Endothelial cell of umbilical vein (primary cell): ENCODE results near the gene ACOX3. TPM values are rescaled to one million over a fixed set of nuclear protein-coding genes. Genes with fewer than 3 reads are reported as not detected.

Experiments used
- BruUV-seq: library from RNA; stranded (reverse); fragments of 400-500 nt; replicated peaks from 2 replicates; lab custom pipeline; 2021; lab: Mats Ljungman, UMichigan
- CTCF ChIA-PET: fragments of 300-600, 350-600 bp; sonication (Branson Sonifier 250); formaldehyde crosslinking; loops from one replicate; lab custom pipeline; 2021; ENCODE audit warnings: antibody characterized with exemption, inconsistent platforms; lab: Charles Lee
- POLR2A ChIA-PET: fragments of 300-600, 350-600 bp; sonication (Branson Sonifier 250); formaldehyde crosslinking; loops from one replicate; lab custom pipeline; 2021; ENCODE audit warnings: antibody characterized with exemption, inconsistent platforms; lab: Charles Lee
- DNase-seq: peaks from one replicate; pipeline ENCODE4 v3.0.0-alpha.2; 2011; ENCODE audit warnings: low read depth, low spot score
- FAIRE-seq: peaks from 2 replicates; lab custom pipeline; 2011; peaks lifted over from hg19 to GRCh38; lab: Jason Lieb, UNC
- H2AFZ ChIP-seq: 2 replicates; pipeline ENCODE4 v1.6.0; 2012; ENCODE audit warnings: low read depth, low read length, control low read depth, inconsistent platforms
- H3K27ac ChIP-seq: 2 replicates; pipeline ENCODE4 v1.5.1; 2011; ENCODE audit warnings: low read depth, mild to moderate bottlenecking, control low read depth, low read length, moderate library complexity; ENCODE audit not compliant: insufficient read depth
- H3K27me3 ChIP-seq, 2 experiments: 2 replicates each; pipeline versions ENCODE4 v1.6.0 to v1.6.1; 2011; ENCODE audit warnings: low read length in 2 of 2, mixed read lengths in 1 of 2; ENCODE audit not compliant: control insufficient read depth in 2 of 2, insufficient read depth in 2 of 2
- H3K36me3 ChIP-seq, 2 experiments: 2 replicates in 1 of 2; 3 replicates in 1 of 2; pipeline ENCODE4 v1.5.1; 2011; ENCODE audit warnings: low read length in 2 of 2, mild to moderate bottlenecking in 1 of 2, moderate library complexity in 1 of 2; ENCODE audit not compliant: control insufficient read depth in 2 of 2, insufficient read depth in 2 of 2; ENCODE audit errors: extremely low read depth in 1 of 2
- H3K4me1 ChIP-seq: 3 replicates; pipeline ENCODE4 v1.5.1; 2011; ENCODE audit warnings: mild to moderate bottlenecking, low read length; ENCODE audit not compliant: control insufficient read depth, insufficient read depth; ENCODE audit errors: extremely low read depth
- H3K4me2 ChIP-seq: 2 replicates; pipeline ENCODE4 v1.6.1; 2011; ENCODE audit warnings: low read length, control low read depth, mixed read lengths; ENCODE audit not compliant: insufficient read depth
- H3K4me3 ChIP-seq, 3 experiments: fragments of 200-600 bp in 1 of 3; sonication (generic), shearing (Covaris generic) in 1 of 3; replicated peaks in 1 of 3; 2 replicates each; pipeline ENCODE4 v1.5.1; 2011 to 2016; ENCODE audit warnings: control low read depth in 3 of 3, low read length in 3 of 3, mild to moderate bottlenecking in 2 of 3, inconsistent platforms in 1 of 3, low read depth in 1 of 3, moderate library complexity in 1 of 3; ENCODE audit not compliant: insufficient read depth in 1 of 3
- H3K79me2 ChIP-seq: 2 replicates; pipeline ENCODE4 v1.6.0; 2012; ENCODE audit warnings: low read length, inconsistent platforms; ENCODE audit not compliant: control insufficient read depth, insufficient read depth
- H3K9ac ChIP-seq: replicated peaks from 2 replicates; pipeline ENCODE3; 2011; ENCODE audit warnings: low read length, control low read depth; ENCODE audit not compliant: insufficient read depth; ENCODE audit errors: extremely low read depth
- H3K9me1 ChIP-seq: replicated peaks from 3 replicates; pipeline ENCODE4 v1.6.0; 2011; ENCODE audit warnings: mild to moderate bottlenecking, low read length; ENCODE audit not compliant: control insufficient read depth, insufficient read depth; ENCODE audit errors: extremely low read depth
- H3K9me3 ChIP-seq: replicated peaks from 2 replicates; pipeline ENCODE4 v1.5.1; 2012; ENCODE audit warnings: low read length, inconsistent platforms; ENCODE audit not compliant: control insufficient read depth, insufficient read depth
- H4K20me1 ChIP-seq: replicated peaks from 2 replicates; pipeline ENCODE3; 2011; ENCODE audit warnings: mild to moderate bottlenecking, low read length; ENCODE audit not compliant: control insufficient read depth, insufficient read depth; ENCODE audit errors: extremely low read depth
- CTCF ChIP-seq, 2 donors: IDR thresholded peaks; 1 replicate in 1 of 2; 2 replicates in 1 of 2; pipeline ENCODE4 v1.5.1; 2011; ENCODE audit warnings: low read length in 2 of 2, mild to moderate bottlenecking in 2 of 2, moderate library complexity in 2 of 2, control low read depth in 1 of 2, inconsistent platforms in 1 of 2, low read depth in 1 of 2; ENCODE audit not compliant: insufficient read depth in 1 of 2; ENCODE audit errors: extremely low read depth in 1 of 2
- EZH2 ChIP-seq: IDR thresholded peaks from 2 replicates; pipeline ENCODE4 v1.6.1; 2012; ENCODE audit warnings: borderline replicate concordance, low read depth, mild to moderate bottlenecking, moderate library complexity, low read length, inconsistent platforms; ENCODE audit not compliant: severe bottlenecking
- FOS ChIP-seq: IDR thresholded peaks from 2 replicates; pipeline ENCODE4 v1.6.1; 2011; ENCODE audit warnings: mild to moderate bottlenecking, low read length, moderate library complexity, borderline replicate concordance; ENCODE audit not compliant: insufficient read depth
- GATA2 ChIP-seq: IDR thresholded peaks from 2 replicates; pipeline ENCODE4 v1.7.0; 2011; ENCODE audit warnings: low read depth, mild to moderate bottlenecking, moderate library complexity, mixed read lengths, low read length; ENCODE audit not compliant: insufficient read length, insufficient read depth
- JUN ChIP-seq: IDR thresholded peaks from 2 replicates; pipeline ENCODE4 v1.6.1; 2011; ENCODE audit warnings: borderline replicate concordance, low read depth; ENCODE audit not compliant: insufficient read length, insufficient read depth
- MYC ChIP-seq: IDR thresholded peaks from one replicate; pipeline ENCODE4 v1.6.1; 2011; ENCODE audit warnings: mild to moderate bottlenecking, low read depth, low read length
- POLR2A ChIP-seq: IDR thresholded peaks from 2 replicates; pipeline ENCODE4 v1.6.1; 2012; ENCODE audit warnings: low read depth, mild to moderate bottlenecking, control low read depth, low read length
- POLR2AphosphoS5 ChIP-seq: IDR thresholded peaks from 2 replicates; pipeline ENCODE4 v1.6.1; 2012; ENCODE audit warnings: low read depth, mild to moderate bottlenecking, control low read depth, low read length, moderate library complexity; ENCODE audit not compliant: insufficient read depth
- dilution Hi-C: fragments of 300-500 bp; cut with MboI; formaldehyde crosslinking; loops from one replicate; pipeline ENCODE4 v1.15.0; 2019; ENCODE audit warnings: low sequenced_read_pairs; ENCODE audit not compliant: extremely low pct_ligation_motif_present
- intact Hi-C: fragments of 100-400 bp; cut with micrococcal nuclease; formaldehyde crosslinking; loops from one replicate; pipeline ENCODE4 v1.10.0; 2022
- polyA plus RNA-seq, 4 experiments: library from polyadenylated mRNA; depleted of rRNA in 3 of 4; stranded (reverse) in 3 of 4; unstranded in 1 of 4; fragments of >200 nt; gene quantifications; 2 replicates each; pipeline versions ENCODE4 v1.2.1 to v1.2.3, GENCODE V29; 2011 to 2012; ENCODE audit warnings: missing spikeins in 1 of 4
- small RNA-seq: library from RNA; depleted of rRNA; stranded (forward); fragments of <200 nt; gene quantifications from one replicate; pipeline ENCODE3, GENCODE V24; 2012; ENCODE audit warnings: low replicate concordance, low read depth; ENCODE audit not compliant: insufficient read depth, insufficient read length
- total RNA-seq: library from RNA; stranded (reverse); gene quantifications from 2 replicates; pipeline ENCODE4 v1.2.3, GENCODE V29; 2021
- TF ChIP-seq, protein P1 (sequence below): IDR thresholded peaks from 2 replicates; pipeline ENCODE4 v1.6.1; 2011; ENCODE audit not compliant: insufficient read depth, insufficient read length

Gene ACOX3
- total and polyA plus RNA-seq, 2 donors (not counting 3 experiments of a cell fraction or from before 2014, with no cell fraction given), result 13.0 to 26.3 TPM

DNA sequence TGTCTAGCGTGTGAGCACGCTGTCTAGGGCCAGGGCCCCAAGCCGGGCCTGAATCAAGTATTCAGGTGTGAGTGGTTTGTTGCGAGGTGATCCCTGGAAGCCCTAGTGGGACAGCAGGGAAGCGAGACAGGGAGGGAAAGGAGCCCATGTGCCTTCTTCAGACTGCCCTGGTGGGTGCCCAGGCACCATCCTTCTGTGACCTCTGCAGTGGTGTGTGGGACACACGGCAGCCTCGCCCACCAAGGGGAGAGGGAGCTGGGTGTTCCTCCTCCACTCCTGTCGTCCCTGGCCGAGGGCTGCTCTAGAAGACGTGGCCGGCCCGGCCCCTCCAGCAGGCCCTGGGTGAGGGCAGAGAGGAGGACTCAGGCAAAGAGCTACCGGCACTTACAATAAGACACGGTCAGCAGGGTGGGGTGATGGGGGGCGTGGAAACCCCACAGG lies 123.6 kb downstream of the ACOX3 start:
- no peak for DNase-seq
- Histone ChIP-seq H3K27ac (no peak overlapping the region), H3K9me3 (no peaks in the 10 kb centered on the region), H3K27me3 (peaks cover 1 to 8% of the 10 kb centered on the region in 2 experiments), H2AFZ (no peak overlapping the region), H4K20me1 (no peaks in the 10 kb centered on the region), H3K4me1 (peaks cover 7% of the 10 kb centered on the region), H3K9ac (no peak overlapping the region), H3K4me3 (no peak overlapping the region), H3K36me3 (no peaks in the 10 kb centered on the region), H3K4me2 (no peak overlapping the region), H3K79me2 (no peaks in the 10 kb centered on the region), H3K9me1 (no peaks in the 10 kb centered on the region)
- TF ChIP-seq MYC (no peak), GATA2 (no peak), JUN (no peak), CTCF (IDR thresholded peaks at IDR 0.05; ENCODE audit: extremely low read depth in 1 of 2, insufficient read depth in 1 of 2, low read depth in 1 of 2, low read length in 2 of 2) (no peak), POLR2A (no peak), POLR2AphosphoS5 (no peak), FOS (no peak), EZH2 (no peak)
- TF ChIP-seq, protein P1, sequence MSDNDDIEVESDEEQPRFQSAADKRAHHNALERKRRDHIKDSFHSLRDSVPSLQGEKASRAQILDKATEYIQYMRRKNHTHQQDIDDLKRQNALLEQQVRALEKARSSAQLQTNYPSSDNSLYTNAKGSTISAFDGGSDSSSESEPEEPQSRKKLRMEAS, result no peak
- intact Hi-C loops, result no loop called here
- ChIA-PET CTCF (no interaction called here), POLR2A (no interaction called here)
- no TSS peak for BruUV-seq
- no peak for FAIRE-seq
- dilution Hi-C loops, result no loop called here

Small RNAs within 50 kb of the gene (small RNA-seq; reads per million reads assigned to genes)
- not detected for gene RNA5SP152

Other genes starting within 250 kb of the ACOX3 start
- gene SH3TC1, start 241.4 kb downstream of the ACOX3 start, total RNA-seq, result 174 and 192 TPM in 2 replicates
- gene SH3TC1, start 241.4 kb downstream of the ACOX3 start, polyA plus RNA-seq, result 96.5 and 115 TPM in 2 replicates
- 8.2 and 12.0 TPM in 2 replicates for gene HTRA3, start 171.0 kb downstream of the ACOX3 start, total RNA-seq
- 9.0 and 10.6 TPM in 2 replicates for gene HTRA3, start 171.0 kb downstream of the ACOX3 start, polyA plus RNA-seq
- gene TRMT44, start 54 bp upstream of the ACOX3 start, total RNA-seq, result 17.3 and 20.7 TPM in 2 replicates
- 10.4 and 10.6 TPM in 2 replicates for gene TRMT44, start 54 bp upstream of the ACOX3 start, polyA plus RNA-seq
- gene GPR78, start 139.7 kb upstream of the ACOX3 start, total RNA-seq, result not detected in 2 replicates
- gene GPR78, start 139.7 kb upstream of the ACOX3 start, polyA plus RNA-seq, result not detected in 2 replicates
- gene CPZ, start 152.0 kb upstream of the ACOX3 start, total RNA-seq, result not detected in 2 replicates
- gene CPZ, start 152.0 kb upstream of the ACOX3 start, polyA plus RNA-seq, result not detected in 2 replicates